HG02852 (cell line): ENCODE measurements around the gene CT47A1.
"Not testable (repeated sequence)": the region's sequence is repeated elsewhere in the genome, so short reads cannot be mapped to it uniquely, and the experiment has no call there.

Source experiments
- ATAC-seq: cut with Tn5 transposase; IDR thresholded peaks from one replicate; pipeline ENCODE4 v1.9.1; 2021; ENCODE audit warnings: mild to moderate bottlenecking, moderate library complexity; ENCODE audit not compliant: unreplicated experiment

Gene CT47A1

GRCh38 chrX:120985660-120986059 is at the start of gene CT47A1:
CT47A1 (minus strand) TSS chrX:120985760; CDS start chrX:120985529, 231 bp downstream.
- not testable (repeated sequence) for ATAC-seq

- ATAC-seq: no peak
Observed at GRCh38 chrX:121032531-121032930, 47.0 kb upstream of the CT47A1 start.

- no peak for ATAC-seq
Observed at GRCh38 chrX:121030083-121030482, 44.5 kb upstream of the CT47A1 start.

GRCh38 chrX:121028419-121028818 is 42.9 kb upstream of the CT47A1 start:
- no peak for ATAC-seq

GRCh38 chrX:121014826-121015225 is 29.3 kb upstream of the CT47A1 start:
- ATAC-seq: no peak

- no peak for ATAC-seq
Observed at GRCh38 chrX:121013897-121014455, 28.4 kb upstream of the CT47A1 start.

GRCh38 chrX:121011254-121011653 is 25.7 kb upstream of the CT47A1 start:
- no peak for ATAC-seq

- ATAC-seq: no peak
Observed at GRCh38 chrX:121010218-121010617, 24.7 kb upstream of the CT47A1 start.

GRCh38 chrX:121009764-121010163 is 24.2 kb upstream of the CT47A1 start:
- no peak for ATAC-seq

- ATAC-seq: no peak
Observed at GRCh38 chrX:121008920-121009319, 23.4 kb upstream of the CT47A1 start.

GRCh38 chrX:121000589-121000988 is 15.0 kb upstream of the CT47A1 start:
- ATAC-seq: no peak

- ATAC-seq: peak; percentile 65
Observed at GRCh38 chrX:120999413-120999812, 13.9 kb upstream of the CT47A1 start.

GRCh38 chrX:120956500-120956899 is 29.1 kb downstream of the CT47A1 start, which contains the start of gene CT47A7:
CT47A7 (minus strand) TSS chrX:120956600; CDS start chrX:120956345, 255 bp downstream.
- ATAC-seq: not testable (repeated sequence)
